Effector CD4-positive, alpha-beta T cell (primary cell): ENCODE data around the gene METRNL.

Experiments
- DNase-seq: peaks from one replicate; pipeline ENCODE4 v3.0.0-alpha.2; 2020

Gene METRNL

GRCh38 chr17:83067071-83067717, 12.2 kb upstream of the METRNL start:
- DNase-seq = no peak

GRCh38 chr17:83067718-83068261, 11.6 kb upstream of the METRNL start:
- DNase-seq = no peak

- no peak for DNase-seq
These were observed 10.5 kb upstream of the METRNL start for GRCh38 chr17:83068641-83069570.

- DNase-seq = no peak
These were observed 9.9 kb upstream of the METRNL start for GRCh38 chr17:83069571-83069906.

- DNase-seq = no peak
These were observed 9.3 kb upstream of the METRNL start for GRCh38 chr17:83069931-83070742.

- no peak for DNase-seq
These were observed 8.5 kb upstream of the METRNL start for GRCh38 chr17:83070800-83071341.

GRCh38 chr17:83071365-83071764, 8.0 kb upstream of the METRNL start:
- no peak for DNase-seq

GRCh38 chr17:83071966-83072562, 7.3 kb upstream of the METRNL start:
- DNase-seq = no peak

- no peak for DNase-seq
These were observed 6.6 kb upstream of the METRNL start for GRCh38 chr17:83072600-83073358.

GRCh38 chr17:83073389-83074063, 5.9 kb upstream of the METRNL start:
- no peak for DNase-seq

GRCh38 chr17:83074486-83075223, 4.8 kb upstream of the METRNL start:
- DNase-seq = no peak

GRCh38 chr17:83075270-83075880, 4.0 kb upstream of the METRNL start:
- no peak for DNase-seq

GRCh38 chr17:83076938-83077337, 2.5 kb upstream of the METRNL start:
- no peak for DNase-seq

GRCh38 chr17:83077411-83077810, 2.0 kb upstream of the METRNL start:
- DNase-seq = no peak

GRCh38 chr17:83077939-83078338, 1.5 kb upstream of the METRNL start:
- no peak for DNase-seq

GRCh38 chr17:83078378-83079351, 744 bp upstream of the METRNL start:
- no peak for DNase-seq

- no peak for DNase-seq
These were observed 563 bp downstream of the METRNL start for GRCh38 chr17:83079766-83080578.

- DNase-seq = peak; percentile 12
These were observed 1.1 kb downstream of the METRNL start for GRCh38 chr17:83080579-83080857.
